Transverse colon (tissue), 4 donors: ENCODE data around the gene CUL1. TPM values are rescaled to one million over a fixed set of nuclear protein-coding genes. Genes with fewer than 3 reads are reported as not detected.

Experiments
- DNase-seq: peaks from one replicate; pipeline ENCODE4 v3.0.0-alpha.2; 2019
- H3K27ac ChIP-seq, 4 donors: fragments of 200-600 bp; sonication (generic); 2 replicates each; pipeline ENCODE4 v1.5.1; 2016 to 2018; ENCODE audit warnings: inconsistent platforms in 4 of 4
- H3K27me3 ChIP-seq: fragments of 200-600 bp; sonication (generic); 2 replicates; pipeline ENCODE4 v1.5.1; 2017; ENCODE audit warnings: inconsistent platforms
- H3K36me3 ChIP-seq, 4 donors: fragments of 200-600 bp; sonication (generic); 2 replicates each; pipeline ENCODE4 v1.5.1; 2017 to 2019; ENCODE audit warnings: inconsistent platforms in 4 of 4
- H3K4me1 ChIP-seq, 4 donors: fragments of 200-600 bp; sonication (generic); 2 replicates each; pipeline ENCODE4 v1.5.1; 2017 to 2020; ENCODE audit warnings: inconsistent platforms in 4 of 4
- H3K4me3 ChIP-seq, 4 donors: fragments of 200-600 bp; sonication (generic); 1 replicate in 1 of 4; 2 replicates in 3 of 4; pipeline versions ENCODE4 v1.5.1 to v1.6.1; 2017 to 2019; ENCODE audit warnings: inconsistent platforms in 4 of 4
- H3K9me3 ChIP-seq, 2 donors: fragments of 200-600 bp; sonication (generic); 2 replicates each; pipeline ENCODE4 v1.5.1; 2017 to 2019; ENCODE audit warnings: inconsistent platforms in 2 of 2
- CTCF ChIP-seq, 5 experiments: fragments of 200-600 bp in 3 of 5; fragments of 450-650 bp in 2 of 5; sonication (generic) in 3 of 5; IDR thresholded peaks; 1 replicate in 2 of 5; 2 replicates in 3 of 5; pipeline ENCODE4 v1.5.1; 2016 to 2017; ENCODE audit warnings: antibody characterized with exemption in 5 of 5, inconsistent platforms in 3 of 5, mild to moderate bottlenecking in 2 of 5, moderate library complexity in 1 of 5
- EP300 ChIP-seq: sonication (generic); formaldehyde crosslinking; IDR thresholded peaks from one replicate; pipeline ENCODE4 v1.6.1; 2017; ENCODE audit warnings: antibody characterized with exemption, low read depth
- POLR2A ChIP-seq: fragments of 450-650 bp; IDR thresholded peaks from one replicate; pipeline ENCODE4 v1.6.1; 2016; ENCODE audit warnings: antibody characterized with exemption, mild to moderate bottlenecking, moderate library complexity
- POLR2AphosphoS5 ChIP-seq, 3 donors: sonication (generic); formaldehyde crosslinking; IDR thresholded peaks; one replicate each; pipeline ENCODE4 v1.6.1; 2016; ENCODE audit warnings: antibody characterized with exemption in 3 of 3
- WGBS, 2 donors: methylation state at CpG; one replicate each; pipeline ENCODE4 v1.1.5; 2018; ENCODE audit warnings: low coverage in 1 of 2; 5-methylcytosine and 5-hydroxymethylcytosine counted together
- in situ Hi-C, 4 donors: fragments of 200-750 bp; cut with MboI; loops; one replicate each; pipeline versions ENCODE4 v1.15.0 to v1.15.1; 2017; ENCODE audit warnings: low sequenced_read_pairs in 3 of 4, low pct_ligation_motif_present in 1 of 4, low pct_unique_long_range_greater_than_20kb in 1 of 4
- intact Hi-C: fragments of 100-400 bp; cut with DNase I; formaldehyde crosslinking; loops from one replicate; pipeline ENCODE4 v1.15.1; 2023; ENCODE audit warnings: low total_unique reads
- total RNA-seq, 4 donors: library from RNA; depleted of rRNA; stranded (reverse); fragments of >200 nt; gene quantifications; one replicate each; pipeline ENCODE4 v1.1.0, GENCODE V29; 2016

The CUL1 gene
- total RNA-seq, 4 donors from 2014 or later: 17.6 to 44.6 (median 28.8) TPM

- intact Hi-C loops (no loop called here), in situ Hi-C loops (no loop called here)
- no peak for DNase-seq
- TF ChIP-seq CTCF (IDR thresholded peaks at IDR 0.05) (no peak), POLR2A (no peak), EP300 (no peak), POLR2AphosphoS5 (IDR thresholded peaks at IDR 0.05) (no peak)
- H3K4me1 ChIP-seq: no peaks in the 10 kb centered on the region
- 88 to 95% methylated on average over 6 of the region's 6 CpGs for WGBS, 2 donors
- H3K4me3 ChIP-seq: no peak overlapping the region
- no peak overlapping the region for H3K27ac ChIP-seq
- no peaks in the 10 kb centered on the region for H3K36me3 ChIP-seq
- no peaks in the 10 kb centered on the region for H3K9me3 ChIP-seq
- no peaks in the 10 kb centered on the region for H3K27me3 ChIP-seq
These were observed 121.1 kb downstream of the CUL1 start for GRCh38 chr7:148819697-148820360.

GRCh38 chr7:148821422-148821821 is 122.7 kb downstream of the CUL1 start:
- no peaks in the 10 kb centered on the region for H3K27me3 ChIP-seq
- TF ChIP-seq POLR2A (no peak), CTCF (IDR thresholded peaks at IDR 0.05) (no peak), EP300 (no peak), POLR2AphosphoS5 (IDR thresholded peaks at IDR 0.05) (no peak)
- no peaks in the 10 kb centered on the region for H3K4me1 ChIP-seq
- no peak overlapping the region for H3K27ac ChIP-seq
- in situ Hi-C loops: no loop called here
- DNase-seq: no peak
- H3K36me3 ChIP-seq: peaks cover 0 to 3% (median 0%) of the 10 kb centered on the region in 4 donors
- no peak overlapping the region for H3K4me3 ChIP-seq
- no peaks in the 10 kb centered on the region for H3K9me3 ChIP-seq
- intact Hi-C loops: no loop called here
- WGBS, 2 donors: 94 to 100% methylated on average over 2 of the region's 2 CpGs

GRCh38 chr7:148824864-148825263 is 126.2 kb downstream of the CUL1 start:
- in situ Hi-C loops (no loop called here), intact Hi-C loops (no loop called here)
- Histone ChIP-seq H3K4me1 (no peaks in the 10 kb centered on the region), H3K9me3 (no peaks in the 10 kb centered on the region), H3K27me3 (no peaks in the 10 kb centered on the region), H3K36me3 (peaks cover 0 to 6% (median 0%) of the 10 kb centered on the region in 4 donors), H3K4me3 (no peak overlapping the region), H3K27ac (no peak overlapping the region)
- WGBS, 2 donors: 92 to 94% methylated on average over 2 of the region's 2 CpGs
- no peak for DNase-seq
- TF ChIP-seq CTCF (IDR thresholded peaks at IDR 0.05) (no peak), EP300 (no peak), POLR2A (no peak), POLR2AphosphoS5 (IDR thresholded peaks at IDR 0.05) (no peak)

GRCh38 chr7:148825338-148825737 is 126.6 kb downstream of the CUL1 start:
- DNase-seq: no peak
- in situ Hi-C loops (no loop called here), intact Hi-C loops (no loop called here)
- Histone ChIP-seq H3K36me3 (peaks cover 0 to 6% (median 0%) of the 10 kb centered on the region in 4 donors), H3K27me3 (no peaks in the 10 kb centered on the region), H3K27ac (no peak overlapping the region), H3K4me1 (no peaks in the 10 kb centered on the region), H3K9me3 (no peaks in the 10 kb centered on the region), H3K4me3 (no peak overlapping the region)
- WGBS, 2 donors: 74 to 76% methylated on average over 5 of the region's 5 CpGs
- TF ChIP-seq POLR2A: no peak

GRCh38 chr7:148828965-148829364 is 130.3 kb downstream of the CUL1 start:
- in situ Hi-C loops: no loop called here
- no peak for DNase-seq
- Histone ChIP-seq H3K27ac (no peak overlapping the region), H3K4me3 (no peak overlapping the region), H3K36me3 (peaks cover 0 to 6% (median 0%) of the 10 kb centered on the region in 4 donors), H3K4me1 (no peaks in the 10 kb centered on the region), H3K9me3 (no peaks in the 10 kb centered on the region), H3K27me3 (no peaks in the 10 kb centered on the region)
- WGBS, 2 donors: 100% methylated on average over 1 of the region's 1 CpG
- intact Hi-C loops: no loop called here
- TF ChIP-seq EP300: no peak
- no peak for TF ChIP-seq POLR2A
- no peak for TF ChIP-seq CTCF (IDR thresholded peaks at IDR 0.05)
